Urinary bladder (tissue), 4 donors: ENCODE measurements around the gene RAB22A. TPM values are rescaled to one million over a fixed set of nuclear protein-coding genes. Genes with fewer than 3 reads are reported as not detected.

Experiments used
- DNase-seq: peaks from one replicate; pipeline ENCODE4 v3.0.0-alpha.2; 2015; ENCODE audit errors: extremely low spot score
- H3K27ac ChIP-seq: one replicate; pipeline ENCODE4 v1.5.1; 2013; ENCODE audit warnings: low read depth, mild to moderate bottlenecking, moderate library complexity
- H3K36me3 ChIP-seq: one replicate; pipeline ENCODE4 v1.6.1; 2013; ENCODE audit warnings: mild to moderate bottlenecking, moderate library complexity; ENCODE audit not compliant: insufficient read depth
- H3K4me1 ChIP-seq: one replicate; pipeline ENCODE4 v1.6.1; 2013; ENCODE audit warnings: mild to moderate bottlenecking, moderate library complexity; ENCODE audit not compliant: insufficient read depth
- H3K4me3 ChIP-seq: one replicate; pipeline ENCODE4 v1.5.1; 2013; ENCODE audit warnings: low read depth, low read length
- whole genome bisulfite sequencing: extraction: QIAGEN DNeasy Blood & Tissue Kit; methylation state at CpG from one replicate; pipeline ENCODE4 v1.1.7; 2013; 5-methylcytosine and 5-hydroxymethylcytosine counted together
- polyA plus RNA-seq: library from polyadenylated mRNA; stranded (reverse); fragments of 200-250 nt; gene quantifications from one replicate; pipeline ENCODE4 v1.2.3, GENCODE V29; 2013
- total RNA-seq: library from RNA; depleted of rRNA; stranded (reverse); fragments of >200 nt; gene quantifications from one replicate; pipeline ENCODE4 v1.2.3, GENCODE V29; 2014
- donor health status: healthy with polysubstance abuse.
- donor health status: healthy.

The RAB22A gene
- total and polyA plus RNA-seq, 2 donors: 7.0 to 28.2 TPM

DNA sequence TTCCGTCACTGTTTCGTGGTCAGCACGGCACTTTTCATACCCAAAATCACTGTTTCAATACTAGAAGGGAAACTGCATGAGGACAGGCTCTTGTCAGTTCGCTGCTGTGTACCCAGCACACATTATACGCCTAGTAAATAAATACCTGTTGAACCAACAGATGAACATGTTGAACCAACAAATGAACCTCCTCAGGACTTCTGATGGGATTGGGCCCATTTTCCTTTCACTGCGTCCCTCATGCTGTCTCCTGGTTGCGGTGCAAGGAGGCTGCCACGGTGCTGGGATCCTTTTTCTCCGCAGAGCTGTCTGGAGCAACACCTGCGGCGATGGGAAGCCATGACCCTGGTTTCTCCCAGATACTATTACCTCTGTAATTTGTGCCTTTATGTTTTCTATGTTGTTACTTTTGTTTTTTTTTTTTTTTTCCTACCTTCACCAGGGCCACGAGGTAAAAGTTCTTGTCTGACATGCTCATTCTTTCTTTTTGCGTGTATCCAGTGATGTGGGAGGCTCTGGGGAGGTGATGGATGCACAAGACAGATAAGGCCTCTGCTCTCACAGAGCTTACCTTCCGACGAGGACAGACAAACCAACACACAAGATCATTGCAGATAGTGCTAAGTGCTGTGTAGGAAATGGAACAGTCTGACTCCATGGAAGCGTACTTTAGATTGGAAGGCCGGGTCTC is 80.6 kb downstream of the RAB22A start:
- WGBS: 76% methylated on average over 17 of the region's 17 CpGs
- no peak for DNase-seq
- Histone ChIP-seq H3K4me3 (peak overlapping the region; percentile 70), H3K27ac (peak overlapping the region; percentile 63), H3K36me3 (no peaks in the 10 kb centered on the region), H3K4me1 (peaks cover 3% of the 10 kb centered on the region)

DNA sequence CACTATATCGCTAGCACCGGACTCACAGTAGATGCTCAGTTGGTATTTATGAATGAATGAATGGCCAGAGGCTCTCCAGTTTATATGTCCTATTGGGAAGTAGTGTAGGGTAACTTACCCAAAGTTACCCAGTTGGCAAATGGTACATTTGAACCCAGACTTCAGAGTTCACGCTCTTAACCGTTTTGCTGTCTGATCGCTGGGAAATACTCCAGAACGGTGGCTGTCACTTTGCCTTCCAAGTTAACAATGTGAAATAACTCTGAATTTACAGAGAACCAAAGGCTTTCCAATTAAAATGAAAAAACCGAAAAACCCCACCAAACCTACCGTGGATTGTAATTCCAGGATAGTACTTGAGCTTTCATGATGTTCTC is 81.1 kb downstream of the RAB22A start:
- H3K4me3 ChIP-seq: no peak overlapping the region
- H3K36me3 ChIP-seq: no peaks in the 10 kb centered on the region
- H3K4me1 ChIP-seq: peaks cover 3% of the 10 kb centered on the region
- no peak overlapping the region for H3K27ac ChIP-seq
- 97% methylated on average over 8 of the region's 8 CpGs for WGBS
- no peak for DNase-seq

DNA sequence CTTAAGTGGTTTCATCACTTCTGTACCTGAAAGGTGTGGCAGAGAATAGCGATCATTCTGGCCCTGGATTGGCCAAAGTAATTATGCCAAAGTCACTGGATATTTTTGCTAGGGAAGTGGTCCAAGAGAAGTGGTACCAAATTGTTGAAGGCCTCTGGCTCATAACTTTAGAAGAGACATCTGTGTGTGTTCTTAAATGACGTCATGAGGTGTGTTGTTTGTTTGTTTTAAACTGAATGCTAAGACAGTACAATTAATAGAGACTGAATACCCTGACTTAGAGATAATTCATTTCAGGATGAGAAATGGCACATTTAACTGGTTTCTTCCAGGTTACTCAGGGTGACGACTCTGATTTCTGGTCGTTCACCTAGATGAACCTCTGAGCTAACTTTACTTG is 82.8 kb downstream of the RAB22A start:
- no peak for DNase-seq
- Histone ChIP-seq H3K27ac (no peak overlapping the region), H3K4me1 (peaks cover 5% of the 10 kb centered on the region)

DNA sequence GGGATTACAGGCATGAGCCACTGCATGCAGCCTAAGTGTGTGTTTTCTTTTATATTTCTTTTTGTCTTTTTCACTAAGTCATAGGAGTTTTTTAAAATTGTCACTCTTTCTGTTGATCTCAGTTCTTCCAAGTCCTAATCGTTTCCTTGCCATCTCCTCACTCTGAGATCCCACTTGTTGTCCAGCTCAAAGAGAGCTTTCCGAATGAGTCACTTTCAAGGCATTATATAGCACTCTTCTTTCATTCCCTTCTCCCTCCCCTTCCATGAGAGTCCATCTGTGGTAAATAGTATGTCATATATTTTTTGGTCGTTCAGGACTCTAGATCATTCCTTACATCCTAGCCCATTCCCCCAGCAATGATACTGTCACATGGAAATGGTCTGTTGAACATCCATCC is 83.8 kb downstream of the RAB22A start:
- no peak for DNase-seq
- 61% methylated on average over 3 of the region's 3 CpGs for WGBS
- Histone ChIP-seq H3K27ac (no peak overlapping the region), H3K4me1 (peaks cover 5% of the 10 kb centered on the region), H3K4me3 (no peak overlapping the region), H3K36me3 (no peaks in the 10 kb centered on the region)

More for the DNA sequence above, 82.8 kb downstream of the RAB22A start:
- 85% methylated on average over 4 of the region's 4 CpGs for WGBS
- Histone ChIP-seq H3K36me3 (no peaks in the 10 kb centered on the region), H3K4me3 (no peak overlapping the region)

DNA sequence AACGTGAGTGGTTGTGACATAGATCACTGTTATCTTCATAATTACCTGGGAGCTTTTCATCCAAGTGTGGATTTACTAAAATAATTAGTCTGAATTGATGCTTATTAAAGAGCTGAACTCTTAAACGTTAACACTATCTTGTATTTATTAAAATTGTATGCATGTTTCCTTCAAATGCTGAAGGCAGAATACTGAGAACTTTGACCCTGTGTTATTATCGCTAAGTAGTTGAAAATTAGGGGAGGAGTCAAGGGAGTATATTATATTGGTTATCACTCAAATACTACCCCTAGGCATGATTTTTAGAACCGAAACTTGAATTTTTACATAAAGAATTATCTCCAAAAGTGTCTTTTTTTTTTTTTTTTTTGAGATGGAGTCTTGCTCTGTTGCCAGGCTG is 85.3 kb downstream of the RAB22A start:
- Histone ChIP-seq H3K27ac (no peak overlapping the region), H3K36me3 (no peaks in the 10 kb centered on the region), H3K4me1 (peaks cover 5% of the 10 kb centered on the region), H3K4me3 (no peak overlapping the region)
- no peak for DNase-seq
- 77% methylated on average over 4 of the region's 4 CpGs for WGBS

DNA sequence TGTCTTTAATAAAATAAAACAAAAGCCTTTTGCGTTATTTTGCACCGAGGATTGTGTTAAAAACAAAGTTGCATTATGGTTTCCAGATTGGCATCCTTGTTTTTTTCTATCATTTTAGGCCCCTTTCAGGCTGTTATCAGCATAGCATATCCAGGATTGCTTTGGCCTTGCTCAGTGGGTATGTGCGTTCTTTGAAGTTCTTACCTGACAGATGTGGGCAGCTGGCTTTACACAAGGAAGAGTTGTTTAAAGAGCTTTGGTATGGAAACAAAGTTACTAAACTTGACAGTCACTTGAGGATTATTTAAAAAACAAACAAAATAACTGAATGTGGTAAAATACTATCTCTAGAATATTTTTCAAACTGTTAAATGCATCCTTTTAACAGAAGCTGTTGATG is 86.1 kb downstream of the RAB22A start:
- Histone ChIP-seq H3K27ac (no peak overlapping the region), H3K4me1 (peaks cover 2% of the 10 kb centered on the region), H3K4me3 (no peak overlapping the region), H3K36me3 (no peaks in the 10 kb centered on the region)
- DNase-seq: no peak
- WGBS: 85% methylated on average over 3 of the region's 3 CpGs

DNA sequence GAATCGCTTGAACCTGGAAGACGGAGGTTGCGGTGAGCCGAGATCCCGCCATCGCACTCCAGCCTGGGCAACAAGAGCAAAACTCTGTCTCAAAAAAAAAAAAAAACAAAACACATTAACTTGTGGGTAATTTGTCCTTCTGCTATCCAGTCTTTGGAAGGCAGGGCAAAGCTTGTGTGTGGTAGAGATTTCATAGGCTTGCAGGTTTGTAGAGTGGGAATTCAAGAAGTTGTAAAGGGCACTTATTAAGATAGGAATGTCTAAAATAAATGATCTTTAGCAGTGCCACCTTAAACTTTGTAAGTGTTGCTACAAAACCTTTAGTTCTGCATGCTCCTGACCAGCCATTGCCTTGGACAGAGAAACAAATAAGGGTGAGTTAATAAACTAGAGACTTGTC is 87.9 kb downstream of the RAB22A start:
- 98% methylated on average over 6 of the region's 6 CpGs for WGBS
- Histone ChIP-seq H3K4me1 (peaks cover 2% of the 10 kb centered on the region), H3K4me3 (no peak overlapping the region), H3K27ac (no peak overlapping the region), H3K36me3 (no peaks in the 10 kb centered on the region)
- no peak for DNase-seq

DNA sequence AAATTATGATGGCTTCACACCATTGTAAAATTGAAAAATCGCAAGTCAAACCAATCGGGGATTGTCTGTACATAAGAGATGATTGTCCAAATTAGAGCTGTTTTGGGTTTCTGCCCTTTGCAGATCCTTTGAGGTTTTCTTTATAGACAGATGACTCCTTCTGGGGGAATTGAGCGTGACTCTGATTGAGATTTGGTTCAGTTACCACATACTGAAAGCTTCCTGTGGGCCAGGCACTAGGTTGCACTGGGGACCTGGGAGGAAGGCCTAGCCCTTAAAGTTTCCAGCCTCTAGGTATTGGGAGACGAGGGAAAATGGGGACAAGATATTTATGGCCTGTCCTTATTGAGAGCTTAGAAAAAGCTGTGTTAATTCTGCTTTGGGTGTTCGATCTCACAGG is 88.7 kb downstream of the RAB22A start:
- WGBS: 82% methylated on average over 5 of the region's 5 CpGs
- no peaks in the 10 kb centered on the region for H3K36me3 ChIP-seq
- DNase-seq: no peak
- no peak overlapping the region for H3K27ac ChIP-seq
- no peak overlapping the region for H3K4me3 ChIP-seq
- peaks cover 2% of the 10 kb centered on the region for H3K4me1 ChIP-seq

DNA sequence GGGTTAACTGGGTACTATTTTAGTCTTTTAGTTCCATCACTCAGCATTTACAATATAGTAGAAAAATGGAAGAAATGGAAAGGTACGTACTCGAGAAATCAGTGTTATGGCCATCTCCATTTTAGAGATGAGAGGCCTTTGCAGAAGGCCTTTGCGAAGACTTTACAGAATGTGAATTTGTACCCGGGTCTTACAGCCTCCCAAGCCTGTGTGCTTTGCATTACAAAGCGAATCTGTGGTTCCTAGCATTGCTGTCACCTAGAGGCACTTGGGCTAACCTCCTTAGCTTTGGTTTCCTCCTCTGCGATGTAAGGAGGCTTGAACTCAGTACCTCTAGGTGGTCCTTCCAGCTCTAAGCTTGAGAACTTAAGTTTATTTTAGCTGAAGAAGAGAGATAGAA is 90.4 kb downstream of the RAB22A start:
- no peaks in the 10 kb centered on the region for H3K36me3 ChIP-seq
- WGBS: 92% methylated on average over 6 of the region's 6 CpGs
- no peak overlapping the region for H3K27ac ChIP-seq
- H3K4me3 ChIP-seq: no peak overlapping the region
- peaks cover 2% of the 10 kb centered on the region for H3K4me1 ChIP-seq
- DNase-seq: no peak

DNA sequence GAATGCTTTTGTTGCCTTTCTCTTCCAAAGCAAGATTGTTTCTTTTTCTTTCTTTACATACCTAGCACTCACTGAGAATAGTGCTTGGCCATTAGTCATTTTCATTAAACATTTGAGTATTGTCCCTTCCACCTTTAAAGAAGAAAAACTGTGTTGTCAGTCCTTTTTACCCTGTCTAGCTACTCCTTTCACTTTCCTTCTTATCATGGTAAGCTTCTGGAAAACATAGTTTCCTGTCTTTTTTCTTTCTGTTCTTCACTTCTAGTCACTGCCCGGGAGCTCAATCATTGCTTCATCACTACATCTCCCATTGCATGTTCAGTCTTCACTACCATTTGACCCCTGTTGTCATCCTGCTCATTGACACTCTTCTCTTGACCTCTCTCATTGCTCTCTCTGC is 91.6 kb downstream of the RAB22A start:
- 94% methylated on average over 1 of the region's 1 CpG for WGBS
- no peak for DNase-seq
- H3K27ac ChIP-seq: no peak overlapping the region
- H3K4me3 ChIP-seq: no peak overlapping the region
- H3K4me1 ChIP-seq: peaks cover 2% of the 10 kb centered on the region
- H3K36me3 ChIP-seq: no peaks in the 10 kb centered on the region

DNA sequence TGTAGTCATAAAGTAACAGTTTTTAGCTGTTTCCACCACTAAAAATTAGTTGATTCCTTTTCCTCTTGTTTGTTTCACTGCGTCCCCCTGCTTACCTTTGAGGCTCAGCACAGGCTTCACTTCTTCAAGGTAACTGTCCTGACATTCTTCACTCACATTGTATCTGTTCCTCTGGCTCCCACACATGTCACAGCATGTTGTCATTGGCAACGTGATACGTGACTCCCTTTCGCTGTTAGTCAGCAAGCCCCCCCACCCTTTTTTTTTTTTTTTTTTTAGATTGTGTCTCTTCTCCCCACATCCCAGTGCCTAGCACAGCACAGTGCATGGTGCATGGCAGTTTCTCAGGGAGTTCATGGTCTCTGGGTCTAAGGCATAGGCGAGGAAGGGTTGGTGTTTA is 92.8 kb downstream of the RAB22A start:
- WGBS: 84% methylated on average over 5 of the region's 5 CpGs
- H3K4me1 ChIP-seq: no peaks in the 10 kb centered on the region

DNA sequence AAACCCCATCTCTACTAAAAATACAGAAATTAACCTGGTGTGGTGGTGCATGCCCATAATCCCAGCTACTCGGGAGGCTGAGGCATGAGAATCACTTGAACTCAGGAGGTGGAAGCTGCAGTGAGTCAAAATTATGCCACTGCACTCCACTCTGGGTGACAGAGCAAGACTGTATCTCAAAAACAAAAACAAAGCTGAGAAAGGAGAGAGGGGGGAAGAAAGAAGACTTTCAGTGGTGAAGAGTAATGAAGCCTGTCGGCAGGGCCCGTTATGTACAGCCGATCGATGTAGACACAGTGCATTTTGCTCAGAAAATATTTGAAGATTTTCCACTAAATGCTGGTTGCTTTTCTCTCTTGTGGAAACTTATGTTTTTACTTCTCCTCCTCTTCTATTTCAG is 93.3 kb downstream of the RAB22A start:
- H3K36me3 ChIP-seq: no peaks in the 10 kb centered on the region
- H3K4me1 ChIP-seq: no peaks in the 10 kb centered on the region
- WGBS: 92% methylated on average over 5 of the region's 5 CpGs
- DNase-seq: no peak
- H3K27ac ChIP-seq: no peak overlapping the region
- no peak overlapping the region for H3K4me3 ChIP-seq

More for the DNA sequence above, 92.8 kb downstream of the RAB22A start:
- Histone ChIP-seq H3K27ac (no peak overlapping the region), H3K4me3 (no peak overlapping the region), H3K36me3 (no peaks in the 10 kb centered on the region)
- no peak for DNase-seq

DNA sequence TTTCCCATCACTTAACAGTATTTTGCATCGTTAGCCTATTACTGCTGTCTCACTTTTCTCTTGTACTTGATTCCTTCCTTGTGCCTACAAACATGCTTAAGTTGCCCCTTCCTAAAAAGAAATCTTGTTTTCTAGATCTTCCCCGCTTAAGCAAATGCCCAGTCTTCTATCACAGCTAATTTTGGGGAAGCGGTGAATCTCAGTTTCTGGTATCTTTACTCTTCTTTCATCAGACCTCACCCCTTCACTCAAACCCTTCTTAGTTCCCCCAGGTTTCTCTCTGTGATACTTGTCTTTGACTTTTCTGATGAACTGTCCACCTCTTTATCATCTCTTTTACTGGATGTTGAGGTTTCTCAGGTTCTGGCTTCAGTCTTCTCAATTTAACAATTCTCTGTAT is 93.8 kb downstream of the RAB22A start:
- DNase-seq: no peak
- Histone ChIP-seq H3K27ac (no peak overlapping the region), H3K36me3 (no peaks in the 10 kb centered on the region), H3K4me3 (no peak overlapping the region), H3K4me1 (no peaks in the 10 kb centered on the region)
- WGBS: 95% methylated on average over 3 of the region's 3 CpGs

DNA sequence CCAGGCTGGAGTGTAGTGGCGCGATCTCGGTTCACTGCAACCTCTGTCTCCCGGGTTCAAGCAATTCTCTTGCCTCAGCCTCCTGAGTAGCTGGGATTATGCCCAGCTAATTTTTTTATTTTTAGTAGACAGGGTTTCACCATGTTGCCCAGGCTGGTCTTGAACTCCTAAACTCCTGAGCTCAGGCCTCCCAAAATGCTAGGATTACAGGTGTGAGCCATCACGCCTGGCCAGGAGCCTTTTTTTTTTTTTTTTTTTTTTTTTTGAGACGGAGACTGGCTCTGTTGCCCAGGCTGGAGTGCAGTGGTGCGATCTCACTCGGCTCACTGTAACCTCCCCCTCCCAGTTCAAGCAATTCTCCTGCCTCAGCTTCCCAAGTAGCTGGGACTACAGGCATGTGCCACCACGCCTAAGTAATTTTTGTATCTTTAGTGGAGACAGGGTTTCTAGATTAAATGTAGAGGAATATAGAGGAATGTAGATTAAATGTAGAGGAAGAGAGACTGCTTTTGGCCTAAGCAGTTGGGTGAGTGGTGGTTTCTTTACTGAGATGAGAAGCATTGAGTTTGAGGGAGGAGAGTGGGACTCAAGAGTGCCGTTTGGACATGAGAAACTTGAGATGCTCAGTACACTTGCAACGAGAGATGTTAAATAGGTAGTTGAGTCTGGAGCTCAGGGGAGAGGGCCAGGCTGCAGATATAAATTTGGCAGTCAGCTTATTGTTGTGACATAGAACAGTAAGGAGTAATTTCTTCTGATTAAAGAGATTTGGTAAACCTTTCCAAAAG is 96.2 kb downstream of the RAB22A start:
- H3K27ac ChIP-seq: no peak overlapping the region
- H3K4me1 ChIP-seq: no peaks in the 10 kb centered on the region

More for the DNA sequence above, 96.2 kb downstream of the RAB22A start:
- no peak for DNase-seq
- Histone ChIP-seq H3K36me3 (no peaks in the 10 kb centered on the region), H3K4me3 (no peak overlapping the region)
- WGBS: 82% methylated on average over 11 of the region's 11 CpGs
